Pancreas (tissue), 10 donors: ENCODE measurements around the gene CDH12. TPM values are rescaled to one million over a fixed set of nuclear protein-coding genes. Genes with fewer than 3 reads are reported as not detected.
"Not testable (repeated sequence)": the region's sequence is repeated elsewhere in the genome, so short reads cannot be mapped to it uniquely, and the experiment has no call there.

Experiments used
- ATAC-seq, 4 donors: fragments of 200-7000 bp; cut with Tn5 transposase; one replicate each; pipeline versions ENCODE4 v1.8.0 to v1.9.1; 2020; ENCODE audit warnings: mild to moderate bottlenecking in 4 of 4, moderate library complexity in 4 of 4
- DNase-seq, 6 donors: peaks; one replicate each; pipeline ENCODE4 v3.0.0-alpha.2; 2020
- FAIRE-seq: peaks from 2 replicates; lab custom pipeline; 2012; peaks lifted over from hg19 to GRCh38; lab: Jason Lieb, UNC
- H3K27ac ChIP-seq, 4 donors: fragments of 200-600 bp; sonication (generic); 1 replicate in 3 of 4; 2 replicates in 1 of 4; pipeline versions ENCODE4 v1.5.0 to v1.8.0; 2020
- H3K27me3 ChIP-seq, 4 donors: fragments of 200-600 bp; one replicate each; pipeline ENCODE4 v1.8.0; 2021
- H3K36me3 ChIP-seq, 3 donors: fragments of 200-600 bp; sonication (generic) in 1 of 3; one replicate each; pipeline versions ENCODE4 v1.5.0 to v1.8.0; 2020 to 2021
- H3K4me1 ChIP-seq, 3 donors: fragments of 200-600 bp; one replicate each; pipeline ENCODE4 v1.8.0; 2021
- H3K4me3 ChIP-seq, 4 donors: fragments of 200-600 bp; sonication (generic) in 2 of 4; one replicate each; pipeline versions ENCODE4 v1.5.0 to v1.8.0; 2020 to 2021
- H3K9me3 ChIP-seq, 4 donors: fragments of 200-600 bp; one replicate each; pipeline ENCODE4 v1.8.0; 2021
- WGBS, 2 donors: extraction: QIAGEN DNeasy Blood & Tissue Kit; methylation state at CpG; one replicate each; pipeline ENCODE4 v1.1.7; 2013; 5-methylcytosine and 5-hydroxymethylcytosine counted together
- intact Hi-C, 3 donors: fragments of 100-400 bp; cut with DNase I; formaldehyde crosslinking; loops; one replicate each; pipeline versions ENCODE4 v1.11.1 to v1.14.2; 2022
- polyA plus RNA-seq, 2 donors: library from polyadenylated mRNA; stranded (reverse); fragments of 200-250 nt; gene quantifications; one replicate each; pipeline ENCODE4 v1.2.3, GENCODE V29; 2013
- total RNA-seq, 6 donors: library from RNA; stranded (reverse); fragmentation: NEBNext Ultra II Directional in 4 of 6; extraction: Animal tissue kit (Norgen Biotek cat#: 25700) in 4 of 6; gene quantifications; one replicate each; pipeline versions ENCODE4 v1.2.1 to v1.2.4, GENCODE V29; 2021 to 2023
- TF ChIP-seq, protein P1 (sequence below), 4 donors: fragments of 200-600 bp; sonication (generic) in 3 of 4; IDR thresholded peaks; one replicate each; pipeline versions ENCODE4 v1.5.0 to v1.8.0; 2021; ENCODE audit warnings: antibody characterized with exemption in 4 of 4
- donor health status: healthy with polysubstance abuse.
- donor health status: DM: no; HTN: no; CAD: no; lungs with moderate emphysema.
- donor health status: DM: no; HTN: no; CAD: no.
- donor health status: control.
- donor health status: control.
- donor health status: Bipolar disorder and iron deficiency.
- donor health status: DM: yes; HTN: yes; CAD: no.
- donor health status: DM: no; HTN: no; CAD: no.
- donor health status: DM: no; HTN: no; CAD: no.
- donor health status: DM: yes; HTN: yes; CAD: no.

CDH12 gene
- total and polyA plus RNA-seq, 8 donors = 0.12 to 0.31 (median 0.17) TPM; not detected in 4

DNA sequence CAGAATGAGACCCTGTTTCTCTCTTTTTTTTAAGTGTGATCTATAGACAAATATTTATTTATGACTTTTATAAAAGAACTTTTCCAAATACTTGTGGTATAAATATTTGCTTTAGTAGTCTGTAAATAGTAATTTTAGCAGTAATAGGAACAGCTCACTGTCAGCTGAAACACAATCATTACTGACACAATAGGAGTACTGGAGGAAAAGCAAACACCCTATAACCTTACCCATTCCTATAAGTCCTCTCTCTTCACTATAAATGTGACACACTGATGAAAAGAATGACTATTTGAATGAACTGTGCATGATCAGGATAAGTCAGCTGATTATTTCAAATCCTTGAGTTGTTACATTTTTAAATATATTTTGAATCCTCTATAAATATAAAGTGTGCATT is 72.4 kb downstream of the CDH12 start:
- no peak for ATAC-seq
- TF ChIP-seq, protein P1, sequence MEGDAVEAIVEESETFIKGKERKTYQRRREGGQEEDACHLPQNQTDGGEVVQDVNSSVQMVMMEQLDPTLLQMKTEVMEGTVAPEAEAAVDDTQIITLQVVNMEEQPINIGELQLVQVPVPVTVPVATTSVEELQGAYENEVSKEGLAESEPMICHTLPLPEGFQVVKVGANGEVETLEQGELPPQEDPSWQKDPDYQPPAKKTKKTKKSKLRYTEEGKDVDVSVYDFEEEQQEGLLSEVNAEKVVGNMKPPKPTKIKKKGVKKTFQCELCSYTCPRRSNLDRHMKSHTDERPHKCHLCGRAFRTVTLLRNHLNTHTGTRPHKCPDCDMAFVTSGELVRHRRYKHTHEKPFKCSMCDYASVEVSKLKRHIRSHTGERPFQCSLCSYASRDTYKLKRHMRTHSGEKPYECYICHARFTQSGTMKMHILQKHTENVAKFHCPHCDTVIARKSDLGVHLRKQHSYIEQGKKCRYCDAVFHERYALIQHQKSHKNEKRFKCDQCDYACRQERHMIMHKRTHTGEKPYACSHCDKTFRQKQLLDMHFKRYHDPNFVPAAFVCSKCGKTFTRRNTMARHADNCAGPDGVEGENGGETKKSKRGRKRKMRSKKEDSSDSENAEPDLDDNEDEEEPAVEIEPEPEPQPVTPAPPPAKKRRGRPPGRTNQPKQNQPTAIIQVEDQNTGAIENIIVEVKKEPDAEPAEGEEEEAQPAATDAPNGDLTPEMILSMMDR (IDR thresholded peaks at IDR 0.05) = no peak
- H3K27ac ChIP-seq = no peak overlapping the region

DNA sequence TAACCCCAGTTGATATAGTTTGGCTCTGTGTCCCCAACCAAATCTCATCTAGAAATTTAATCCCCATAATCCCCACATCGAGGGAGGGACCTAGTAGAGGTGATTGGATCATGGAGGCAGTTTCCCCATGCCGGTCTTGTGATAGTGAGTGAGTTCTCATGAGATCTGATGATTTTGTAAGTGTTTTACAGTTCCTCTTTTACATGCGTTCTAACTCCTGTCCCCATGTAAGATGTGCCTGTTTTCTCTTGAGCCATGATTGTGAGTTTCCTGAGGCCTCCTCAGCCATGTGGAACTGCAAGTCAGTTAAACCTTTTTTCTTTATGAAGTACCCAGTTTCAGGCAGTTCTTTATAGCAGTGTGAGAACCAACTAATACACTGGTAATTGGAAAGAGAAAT is 73.6 kb downstream of the CDH12 start:
- WGBS, 2 donors = 57 to 60% methylated on average over 3 of the region's 3 CpGs
- intact Hi-C loops = no loop called here
- TF ChIP-seq, protein P1 (IDR thresholded peaks at IDR 0.05) = no peak
- Histone ChIP-seq H3K27ac (no peak overlapping the region), H3K4me3 (no peak overlapping the region), H3K27me3 (no peaks in the 10 kb centered on the region), H3K4me1 (no peaks in the 10 kb centered on the region), H3K9me3 (no peaks in the 10 kb centered on the region), H3K36me3 (no peaks in the 10 kb centered on the region)
- DNase-seq (no peak), FAIRE-seq (no peak), ATAC-seq (no peak)

More for the DNA sequence above, 72.4 kb downstream of the CDH12 start:
- DNase-seq (no peak), FAIRE-seq (no peak)
- Histone ChIP-seq H3K9me3 (no peaks in the 10 kb centered on the region), H3K4me3 (no peak overlapping the region), H3K36me3 (no peaks in the 10 kb centered on the region), H3K27me3 (no peaks in the 10 kb centered on the region), H3K4me1 (no peaks in the 10 kb centered on the region)
- intact Hi-C loops = no loop called here

DNA sequence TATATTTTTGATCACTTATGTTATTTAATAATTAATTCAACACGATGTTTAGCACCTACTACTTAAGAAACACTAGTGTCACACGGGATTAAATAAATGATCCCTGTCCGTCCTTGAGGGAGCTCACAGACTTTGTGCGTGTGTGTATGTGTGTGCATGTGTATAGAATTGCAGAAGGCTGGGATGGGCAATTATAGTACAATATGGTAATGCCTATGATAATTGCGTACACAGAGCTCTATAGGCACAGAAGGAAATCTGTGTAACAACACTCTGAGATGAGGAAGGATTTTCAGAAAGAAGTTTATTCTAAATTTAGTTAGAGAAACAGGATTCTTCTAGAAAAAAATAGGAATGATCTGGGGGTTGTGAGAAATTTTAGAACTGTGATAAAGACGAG is 76.9 kb downstream of the CDH12 start:
- Histone ChIP-seq H3K36me3 (no peaks in the 10 kb centered on the region), H3K27me3 (no peaks in the 10 kb centered on the region), H3K4me1 (no peaks in the 10 kb centered on the region), H3K4me3 (no peak overlapping the region), H3K27ac (no peak overlapping the region), H3K9me3 (no peaks in the 10 kb centered on the region)
- DNase-seq (no peak), ATAC-seq (no peak), FAIRE-seq (no peak)
- TF ChIP-seq, protein P1 (IDR thresholded peaks at IDR 0.05) = no peak
- intact Hi-C loops = no loop called here
- WGBS, 2 donors = 51 to 60% methylated on average over 6 of the region's 6 CpGs

DNA sequence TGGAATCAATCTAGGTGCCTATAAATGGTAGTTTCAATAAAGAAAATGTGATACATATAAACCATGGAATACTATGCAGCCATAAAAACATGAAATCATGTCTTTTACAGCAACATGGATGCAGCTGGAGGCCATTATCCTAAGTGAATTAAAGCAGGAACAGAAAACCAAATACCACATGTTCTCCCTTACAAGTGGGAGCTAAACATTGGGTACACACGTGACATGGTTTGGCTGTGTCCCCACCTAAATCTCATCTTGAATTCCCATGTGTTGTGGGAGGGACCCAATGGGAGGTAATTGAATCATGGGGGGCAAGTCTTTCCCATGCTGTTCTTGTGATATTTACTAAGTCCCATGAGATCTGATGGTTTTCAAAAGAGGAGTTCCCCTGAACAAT is 78.9 kb downstream of the CDH12 start:
- H3K4me3 ChIP-seq, H3K27ac ChIP-seq, H3K4me1 ChIP-seq, H3K36me3 ChIP-seq, intact Hi-C loops, ATAC-seq, H3K27me3 ChIP-seq, DNase-seq, FAIRE-seq, H3K9me3 ChIP-seq: not testable (repeated sequence)
- 48 to 68% methylated on average over 1 of the region's 1 CpG for WGBS, 2 donors

DNA sequence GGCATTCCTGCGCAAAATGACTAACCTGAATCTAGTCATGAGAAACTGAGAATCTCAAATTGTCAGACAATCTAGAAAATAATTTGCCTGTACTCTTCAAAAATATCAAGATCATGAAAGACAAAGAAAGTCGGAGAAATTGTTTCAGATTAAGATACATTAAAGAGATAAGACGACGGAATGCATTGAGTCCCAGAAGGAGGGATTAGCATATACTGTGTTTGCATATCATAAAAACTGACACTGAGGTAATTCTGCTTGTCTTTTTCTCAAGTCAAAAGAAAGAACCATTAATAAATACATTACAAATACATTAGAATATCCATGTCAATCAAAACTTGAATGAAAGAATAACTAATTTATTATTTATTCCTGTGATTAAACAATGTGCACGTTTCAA is 88.4 kb downstream of the CDH12 start:
- Histone ChIP-seq H3K9me3 (no peaks in the 10 kb centered on the region), H3K27me3 (no peaks in the 10 kb centered on the region), H3K4me3 (no peak overlapping the region), H3K36me3 (no peaks in the 10 kb centered on the region), H3K27ac (no peak overlapping the region), H3K4me1 (peaks cover 0 to 3% (median 0%) of the 10 kb centered on the region in 3 donors)
- FAIRE-seq = no peak
- ATAC-seq = no peak
- WGBS, 2 donors = 53 to 60% methylated on average over 5 of the region's 5 CpGs
- intact Hi-C loops = no loop called here
- DNase-seq = no peak
- TF ChIP-seq, protein P1 (IDR thresholded peaks at IDR 0.05) = no peak
